SK-N-SH (cell line): Measurements from ENCODE around the gene ANKRD13B. TPM values are rescaled to one million over a fixed set of nuclear protein-coding genes. Genes with fewer than 3 reads are reported as not detected.

ENCODE experiments used
- CTCF ChIA-PET: fragments of 300-600, 350-600 bp; formaldehyde crosslinking; extraction: SDS; loops from one replicate; lab custom pipeline; 2021; lab: Yijun Ruan, JAX
- POLR2A ChIA-PET: fragments of 350-600 bp; sonication (Branson Sonifier 250); formaldehyde crosslinking; extraction: SDS; loops from one replicate; lab custom pipeline; 2020; ENCODE audit warnings: antibody characterized with exemption, inconsistent platforms; lab: Yijun Ruan, JAX
- DNase-seq: peaks from one replicate; pipeline ENCODE4 v3.0.0; 2012
- H2AFZ ChIP-seq: fragments of 200-600 bp; sonication (generic); 2 replicates; pipeline ENCODE4 v1.8.1; 2016; ENCODE audit warnings: antibody characterized with exemption, mild to moderate bottlenecking, low read depth
- H3F3A ChIP-seq: fragments of 200-600 bp; sonication (generic); replicated peaks from 2 replicates; pipeline ENCODE3; 2016; ENCODE audit warnings: antibody characterized with exemption, mild to moderate bottlenecking; ENCODE audit not compliant: insufficient read depth
- H3K27ac ChIP-seq, 2 experiments: fragments of 200-500 bp in 1 of 2; fragments of 200-600 bp in 1 of 2; sonication (Bioruptor generic) in 1 of 2; sonication (generic), shearing (Covaris generic) in 1 of 2; 2 replicates each; pipeline versions ENCODE4 v1.5.1 to v1.6.1; 2014 to 2016; ENCODE audit warnings: low read depth in 2 of 2, inconsistent platforms in 1 of 2, low read length in 1 of 2, mild to moderate bottlenecking in 1 of 2, mixed read lengths in 1 of 2
- H3K27me3 ChIP-seq: fragments of 200-600 bp; sonication (generic), shearing (Covaris generic); 2 replicates; pipeline ENCODE4 v1.6.1; 2016; ENCODE audit warnings: mixed run types; ENCODE audit not compliant: insufficient read depth
- H3K36me3 ChIP-seq, 2 experiments: fragments of 200-500 bp in 1 of 2; fragments of 200-600 bp in 1 of 2; sonication (Bioruptor generic) in 1 of 2; sonication (generic) in 1 of 2; replicated peaks in 1 of 2; 2 replicates each; pipeline versions ENCODE3 to v1.5.1; 2014 to 2016; ENCODE audit warnings: low read length in 1 of 2, mild to moderate bottlenecking in 1 of 2; ENCODE audit not compliant: insufficient read depth in 2 of 2, control insufficient read depth in 1 of 2
- H3K4me1 ChIP-seq, 2 experiments: fragments of 200-500 bp in 1 of 2; fragments of 200-600 bp in 1 of 2; sonication (Bioruptor generic) in 1 of 2; sonication (generic), shearing (Covaris generic) in 1 of 2; 2 replicates each; pipeline versions ENCODE4 v1.5.1 to v1.6.1; 2014 to 2016; ENCODE audit warnings: low read depth in 1 of 2, low read length in 1 of 2, mixed run types in 1 of 2; ENCODE audit not compliant: insufficient read depth in 2 of 2, control insufficient read depth in 1 of 2
- H3K4me2 ChIP-seq: fragments of 200-600 bp; sonication (generic), shearing (Covaris generic); 2 replicates; pipeline ENCODE4 v1.6.1; 2017; ENCODE audit warnings: mixed run types
- H3K4me3 ChIP-seq, 2 experiments: fragments of 200-500 bp in 1 of 2; fragments of 200-600 bp in 1 of 2; sonication (Bioruptor generic) in 1 of 2; sonication (generic), shearing (Covaris generic) in 1 of 2; 2 replicates each; pipeline versions ENCODE4 v1.5.1 to v1.8.1; 2014 to 2016; ENCODE audit warnings: low read depth in 2 of 2, inconsistent platforms in 1 of 2, low read length in 1 of 2, mild to moderate bottlenecking in 1 of 2, mixed read lengths in 1 of 2, moderate library complexity in 1 of 2
- H3K79me2 ChIP-seq: fragments of 200-600 bp; sonication (generic); 2 replicates; pipeline ENCODE4 v1.8.1; 2017; ENCODE audit warnings: mild to moderate bottlenecking; ENCODE audit not compliant: insufficient read depth
- H3K9ac ChIP-seq: fragments of 200-600 bp; sonication (generic); 2 replicates; pipeline ENCODE4 v1.6.1; 2017; ENCODE audit warnings: mixed run types
- H3K9me2 ChIP-seq: fragments of 200-600 bp; sonication (generic); 2 replicates; pipeline ENCODE4 v1.6.1; 2017; ENCODE audit warnings: mixed run types
- H3K9me3 ChIP-seq: fragments of 200-600 bp; sonication (generic); 2 replicates; pipeline ENCODE4 v1.6.1; 2017; ENCODE audit warnings: mixed run types, mild to moderate bottlenecking, moderate library complexity
- H4K20me1 ChIP-seq: fragments of 200-600 bp; sonication (generic); 2 replicates; pipeline ENCODE4 v1.6.1; 2017; ENCODE audit warnings: mild to moderate bottlenecking, mixed run types; ENCODE audit not compliant: insufficient read depth
- EP300 ChIP-seq, 2 experiments: IDR thresholded peaks; 2 replicates each; pipeline versions ENCODE4 v1.4.0 to v1.6.1; 2012; ENCODE audit warnings: borderline replicate concordance in 1 of 2, low read depth in 1 of 2, low read length in 1 of 2
- GABPA ChIP-seq: IDR thresholded peaks from 2 replicates; pipeline ENCODE4 v1.4.0; 2012; ENCODE audit warnings: low read depth, mild to moderate bottlenecking
- JUND ChIP-seq: IDR thresholded peaks from 2 replicates; pipeline ENCODE4 v1.4.0; 2012
- MEF2A ChIP-seq: IDR thresholded peaks from 2 replicates; pipeline ENCODE4 v1.4.0; 2012; ENCODE audit warnings: low read depth, borderline replicate concordance
- NRF1 ChIP-seq: IDR thresholded peaks from 2 replicates; pipeline ENCODE4 v1.6.1; 2012; ENCODE audit warnings: low read depth, mild to moderate bottlenecking, low read length
- TAF1 ChIP-seq: IDR thresholded peaks from 2 replicates; pipeline ENCODE4 v1.6.1; 2012; ENCODE audit warnings: low read depth, mild to moderate bottlenecking, low read length, moderate library complexity, borderline replicate concordance
- USF2 ChIP-seq: fragments of 150-350 bp; IDR thresholded peaks from 2 replicates; pipeline ENCODE4 v1.6.1; 2017; ENCODE audit warnings: antibody characterized with exemption, low read length, low read depth, borderline replicate concordance
- YY1 ChIP-seq: IDR thresholded peaks from 2 replicates; pipeline ENCODE4 v1.4.0; 2012; ENCODE audit warnings: low read depth, mild to moderate bottlenecking
- whole genome bisulfite sequencing: methylation state at CpG from one replicate; pipeline ENCODE4 v1.1.6; 2017; ENCODE audit warnings: low lambda C conversion rate; 5-methylcytosine and 5-hydroxymethylcytosine counted together
- polyA plus RNA-seq, 3 experiments: library from polyadenylated mRNA; depleted of rRNA; stranded (reverse); fragments of >200 nt; gene quantifications; 2 replicates each; pipeline ENCODE4 v1.2.3, GENCODE V29; 2012
- TF ChIP-seq, protein P1 (sequence below): IDR thresholded peaks from 2 replicates; pipeline ENCODE4; 2012

The ANKRD13B gene
- polyA plus RNA-seq, 1 of the 3 experiments (the other 2 are of a cell fraction): 16.1 TPM

DNA sequence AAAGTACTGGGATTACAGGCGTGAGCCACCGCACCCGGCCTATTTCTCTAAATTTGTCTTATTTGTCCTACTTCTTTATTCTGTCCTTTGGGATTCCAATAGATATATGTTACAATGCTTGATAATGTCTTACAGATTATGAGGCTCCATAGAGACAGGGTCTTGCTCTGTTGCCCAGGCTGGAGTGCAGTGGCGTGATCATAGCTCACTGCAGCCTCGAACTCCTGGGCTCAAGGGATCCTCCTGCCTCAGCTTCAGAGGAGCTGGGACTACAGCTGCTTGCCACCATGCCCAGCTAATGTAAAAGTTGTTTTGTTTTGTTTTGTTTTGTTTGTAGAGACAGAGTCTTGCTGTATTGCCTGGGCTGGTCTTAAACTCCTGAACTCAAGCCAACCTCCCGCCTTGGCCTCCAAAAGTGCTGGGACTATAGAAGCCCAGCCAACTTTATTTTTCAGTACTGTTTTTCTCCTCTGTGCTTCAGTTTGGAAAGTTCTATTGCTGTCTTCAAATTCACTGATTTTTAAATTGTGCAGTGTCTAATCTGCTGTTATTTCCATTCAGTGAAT lies 10.3 kb downstream of the ANKRD13B start:
- ChIA-PET POLR2A (no interaction called here), CTCF (interaction anchor here (1.1 kb wide), 1 partner anchor 18 kb away, joined by 6 read pairs; no protein-coding TSS in a partner anchor)
- TF ChIP-seq YY1 (no peak), EP300 (IDR thresholded peaks at IDR 0.05; ENCODE audit: borderline replicate concordance in 1 of 2, low read depth in 1 of 2, low read length in 1 of 2) (no peak), NRF1 (no peak), MEF2A (no peak), GABPA (no peak)
- Histone ChIP-seq H3K36me3 (peaks cover 0 to under 1% of the 10 kb centered on the region in 2 experiments), H3K4me2 (no peak overlapping the region), H3K9me2 (no peaks in the 10 kb centered on the region), H3F3A (no peaks in the 10 kb centered on the region), H3K27me3 (no peaks in the 10 kb centered on the region), H3K4me1 (peaks cover 0 to 5% of the 10 kb centered on the region in 2 experiments; a peak in 1 of 4 replicates), H3K27ac (no peak overlapping the region), H3K79me2 (peaks cover 30% of the 10 kb centered on the region; the same call in 1 of the 2 replicates), H2AFZ (no peak overlapping the region), H4K20me1 (no peaks in the 10 kb centered on the region; the same call in 1 of the 2 replicates), H3K4me3 (no peak overlapping the region), H3K9ac (no peak overlapping the region), H3K9me3 (no peaks in the 10 kb centered on the region)
- no peak for DNase-seq
- WGBS: 96% methylated on average over 6 of the region's 6 CpGs

DNA sequence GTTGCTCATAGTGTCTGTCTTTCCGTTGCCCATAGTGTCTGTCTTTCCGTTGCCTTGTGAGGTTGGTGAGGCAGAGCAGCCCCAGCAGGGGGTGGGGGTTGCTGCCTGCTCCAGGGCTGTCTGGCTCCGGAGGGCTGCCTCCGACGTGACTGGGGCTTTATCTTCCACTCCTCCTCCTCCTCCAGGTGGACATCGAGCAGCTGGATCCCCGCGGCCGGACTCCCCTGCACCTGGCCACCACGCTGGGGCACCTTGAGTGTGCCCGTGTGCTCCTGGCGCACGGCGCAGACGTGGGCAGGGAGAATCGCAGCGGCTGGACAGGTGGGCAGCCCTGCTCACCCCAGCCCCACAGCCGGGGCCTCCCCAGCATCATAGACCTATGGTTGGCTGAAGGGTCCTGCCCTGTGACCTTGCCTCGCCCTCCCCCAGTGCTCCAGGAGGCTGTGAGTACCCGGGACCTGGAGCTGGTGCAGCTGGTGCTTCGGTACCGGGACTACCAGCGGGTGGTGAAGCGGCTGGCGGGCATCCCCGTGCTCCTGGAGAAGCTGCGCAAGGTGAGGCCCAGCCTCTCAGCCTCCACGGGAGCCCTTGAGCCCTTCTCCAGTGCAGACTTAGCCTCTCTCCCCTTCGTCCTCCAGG lies 14.7 kb downstream of the ANKRD13B start:
- Histone ChIP-seq H3K79me2 (peaks cover 14% of the 10 kb centered on the region; the same call in 1 of the 2 replicates), H3K27ac (no peak overlapping the region; a peak in 1 of 4 replicates), H3K9ac (no peak overlapping the region), H3K4me1 (no peaks in the 10 kb centered on the region), H4K20me1 (no peaks in the 10 kb centered on the region), H3K9me3 (no peaks in the 10 kb centered on the region), H3F3A (no peaks in the 10 kb centered on the region), H3K4me2 (no peak overlapping the region), H3K36me3 (peaks cover 0 to 18% of the 10 kb centered on the region in 2 experiments), H3K9me2 (no peaks in the 10 kb centered on the region), H2AFZ (no peak overlapping the region)
- peak; percentile 20 for DNase-seq
- TF ChIP-seq, protein P1, sequence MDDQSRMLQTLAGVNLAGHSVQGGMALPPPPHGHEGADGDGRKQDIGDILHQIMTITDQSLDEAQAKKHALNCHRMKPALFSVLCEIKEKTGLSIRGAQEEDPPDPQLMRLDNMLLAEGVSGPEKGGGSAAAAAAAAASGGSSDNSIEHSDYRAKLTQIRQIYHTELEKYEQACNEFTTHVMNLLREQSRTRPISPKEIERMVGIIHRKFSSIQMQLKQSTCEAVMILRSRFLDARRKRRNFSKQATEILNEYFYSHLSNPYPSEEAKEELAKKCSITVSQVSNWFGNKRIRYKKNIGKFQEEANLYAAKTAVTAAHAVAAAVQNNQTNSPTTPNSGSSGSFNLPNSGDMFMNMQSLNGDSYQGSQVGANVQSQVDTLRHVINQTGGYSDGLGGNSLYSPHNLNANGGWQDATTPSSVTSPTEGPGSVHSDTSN: no peak
- TF ChIP-seq USF2 (no peak), TAF1 (no peak), JUND (no peak)
- TF ChIP-seq, all 33 proteins: peak for 0
- WGBS: 93% methylated on average over 22 of the region's 29 CpGs
- ChIA-PET POLR2A (no interaction called here), CTCF (interaction anchor here (0.6 to 3.4 kb wide), 7 partner anchors 10 to 497 kb away, joined by 3 to 17 read pairs (median 4); partner anchors contain the start of gene ANKRD13B)
- Histone ChIP-seq H3K27me3 (no peaks in the 10 kb centered on the region), H3K4me3 (no peak overlapping the region)
